Stomach (tissue), 4 donors: Measurements from ENCODE around the gene NAPB.

ENCODE experiments used
- CTCF ChIP-seq, 7 experiments: fragments of 450-650 bp in 4 of 7; fragments of 200-600 bp in 3 of 7; sonication (generic) in 3 of 7; IDR thresholded peaks; one replicate each; pipeline ENCODE4 v1.5.1; 2016 to 2019; ENCODE audit warnings: antibody characterized with exemption in 7 of 7, control low read depth in 2 of 7, mild to moderate bottlenecking in 1 of 7
- EP300 ChIP-seq: sonication (generic); formaldehyde crosslinking; IDR thresholded peaks from one replicate; pipeline ENCODE4 v1.6.1; 2017; ENCODE audit warnings: antibody characterized with exemption
- POLR2A ChIP-seq, 4 donors: fragments of 450-650 bp; IDR thresholded peaks; one replicate each; pipeline ENCODE4 v1.6.1; 2016; ENCODE audit warnings: antibody characterized with exemption in 4 of 4, control low read depth in 2 of 4, mild to moderate bottlenecking in 1 of 4, moderate library complexity in 1 of 4
- POLR2AphosphoS5 ChIP-seq, 3 donors: sonication (generic); formaldehyde crosslinking; IDR thresholded peaks; one replicate each; pipeline ENCODE4 v1.6.1; 2016; ENCODE audit warnings: antibody characterized with exemption in 3 of 3

- TF ChIP-seq POLR2AphosphoS5 (IDR thresholded peaks at IDR 0.05) (no peak), CTCF (IDR thresholded peaks at IDR 0.05) (no peak), POLR2A (IDR thresholded peaks at IDR 0.05) (no peak), EP300 (no peak)
Observed at GRCh38 chr20:23419995-23420901, 1.0 kb downstream of the NAPB start.
